Left hindlimb (tissue), 1 donor: ENCODE measurements around the gene MMP24.
"Not testable (repeated sequence)": the region's sequence is repeated elsewhere in the genome, so short reads cannot be mapped to it uniquely, and the experiment has no call there.

Experiments
- DNase-seq: peaks from one replicate; pipeline ENCODE4 v3.0.0-alpha.2; 2018

The MMP24 gene

GRCh38 chr20:35223941-35224340 is 2.5 kb upstream of the MMP24 start:
- DNase-seq: no peak

DNA sequence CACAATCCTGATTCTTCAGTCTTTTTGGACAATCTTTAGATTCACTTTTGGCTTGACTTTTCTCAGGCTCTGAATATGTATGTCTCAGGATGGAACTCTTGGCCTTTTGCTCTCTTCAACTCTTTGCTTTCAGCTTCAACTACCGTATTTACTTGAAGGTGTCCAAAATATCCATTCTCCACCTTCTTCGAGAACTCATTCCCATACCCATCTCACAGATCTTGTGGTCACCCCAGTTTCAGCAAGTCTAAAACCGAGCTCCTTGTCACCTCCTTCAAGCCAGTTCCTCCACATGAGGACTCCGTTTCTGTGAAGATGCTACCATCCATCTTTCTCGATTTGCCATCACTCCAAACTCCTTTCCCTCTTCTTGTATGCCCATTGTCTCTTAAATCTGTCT is 2.0 kb upstream of the MMP24 start:
- no peak for DNase-seq

DNA sequence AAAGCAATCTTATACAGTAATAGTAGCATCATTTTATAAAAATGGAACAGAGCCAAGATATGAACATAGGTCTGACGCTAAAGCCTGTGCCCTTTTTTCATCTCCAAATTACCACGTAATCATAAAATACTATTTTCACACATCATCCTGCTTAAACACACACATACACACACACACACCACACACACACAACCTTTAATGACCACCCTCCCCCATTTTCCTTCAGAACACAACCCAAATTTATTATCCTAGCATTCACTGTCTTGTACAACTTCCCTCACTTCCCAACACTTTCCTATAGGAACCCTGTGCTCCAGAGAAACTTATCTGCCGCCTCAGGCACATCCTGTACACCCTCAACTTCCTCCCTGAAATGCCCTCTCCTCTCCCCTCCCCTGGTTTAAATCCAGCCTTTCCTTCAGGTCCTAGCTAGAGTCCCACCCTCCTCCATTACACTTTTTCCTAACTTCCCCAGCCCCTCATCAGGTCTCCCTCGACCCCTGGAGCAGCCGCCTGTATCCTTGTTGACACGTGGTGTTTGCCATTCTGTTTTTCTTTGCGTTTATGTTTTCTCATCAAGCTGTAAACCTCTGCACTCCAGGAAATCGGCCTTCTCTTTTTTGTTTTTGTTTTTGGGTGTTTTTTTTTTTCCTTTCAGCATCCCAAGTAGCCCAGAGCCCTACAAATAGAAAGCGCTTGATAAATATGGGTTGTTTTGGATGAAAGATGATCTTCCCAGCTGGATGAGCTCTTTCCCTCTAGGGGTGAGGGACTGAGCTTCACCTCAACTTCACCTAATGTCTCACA is 968 bp upstream of the MMP24 start:
- no peak for DNase-seq

GRCh38 chr20:35226884-35227681 is 593 bp downstream of the MMP24 start:
- DNase-seq: peak; percentile 63

- DNase-seq: no peak
Observed at GRCh38 chr20:35232575-35232974, 6.1 kb downstream of the MMP24 start.

DNA sequence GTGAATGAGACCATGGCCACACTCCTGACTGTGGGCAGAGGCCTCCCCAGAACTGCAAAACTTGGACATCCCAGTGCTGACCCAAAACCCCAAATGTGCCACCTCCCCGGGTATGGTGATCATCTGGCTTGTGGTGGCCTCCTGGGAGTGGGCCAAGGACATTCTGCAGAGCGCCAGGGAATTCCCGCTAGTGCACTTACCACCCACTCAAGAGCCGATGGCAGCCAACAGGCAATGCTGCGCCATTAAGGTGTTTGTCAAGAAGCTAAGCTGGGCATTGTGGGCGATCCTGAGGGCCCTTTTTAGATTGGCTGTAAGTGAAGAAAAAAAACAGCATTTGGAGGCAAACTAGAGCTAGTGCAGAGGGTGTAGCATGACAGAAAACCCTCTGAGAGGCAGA is 9.4 kb downstream of the MMP24 start:
- DNase-seq: no peak

DNA sequence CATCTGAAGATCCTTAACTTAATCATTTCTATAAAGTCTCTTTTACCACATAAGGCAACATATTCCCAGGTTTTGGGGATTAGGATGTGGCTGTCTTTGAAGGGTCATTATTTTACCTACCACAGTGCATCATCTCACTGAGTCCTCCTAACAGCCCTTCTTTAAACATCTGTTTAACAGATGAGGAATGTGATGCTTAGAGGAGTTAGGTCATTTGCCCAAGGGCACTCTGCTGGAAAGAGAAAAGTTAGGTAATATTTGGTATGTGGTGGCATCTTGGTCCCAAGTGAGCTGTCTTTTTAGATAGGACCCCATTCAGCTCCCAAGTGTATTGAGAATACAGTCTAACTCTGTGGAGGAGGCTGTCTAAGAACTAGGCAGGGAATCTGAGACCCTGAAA is 11.0 kb downstream of the MMP24 start:
- no peak for DNase-seq

DNA sequence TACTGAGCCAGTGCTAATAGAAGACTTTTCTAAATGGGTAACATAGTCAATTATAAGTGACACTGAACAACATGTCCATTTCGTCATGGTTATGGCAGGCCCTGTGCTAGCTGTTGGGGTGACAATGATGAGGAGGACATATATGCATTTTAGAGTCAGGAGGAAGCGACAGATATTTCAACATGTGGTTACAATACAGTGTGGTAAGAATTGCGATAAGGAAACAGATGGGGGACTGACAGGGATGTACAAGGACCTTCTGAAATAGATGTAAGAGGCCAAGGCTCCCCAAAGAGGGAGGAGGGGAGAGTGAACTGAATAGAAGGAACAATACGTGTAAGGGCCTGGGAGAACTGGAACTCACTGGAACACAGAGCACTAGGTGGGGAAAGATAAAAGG is 11.7 kb downstream of the MMP24 start:
- DNase-seq: no peak

DNA sequence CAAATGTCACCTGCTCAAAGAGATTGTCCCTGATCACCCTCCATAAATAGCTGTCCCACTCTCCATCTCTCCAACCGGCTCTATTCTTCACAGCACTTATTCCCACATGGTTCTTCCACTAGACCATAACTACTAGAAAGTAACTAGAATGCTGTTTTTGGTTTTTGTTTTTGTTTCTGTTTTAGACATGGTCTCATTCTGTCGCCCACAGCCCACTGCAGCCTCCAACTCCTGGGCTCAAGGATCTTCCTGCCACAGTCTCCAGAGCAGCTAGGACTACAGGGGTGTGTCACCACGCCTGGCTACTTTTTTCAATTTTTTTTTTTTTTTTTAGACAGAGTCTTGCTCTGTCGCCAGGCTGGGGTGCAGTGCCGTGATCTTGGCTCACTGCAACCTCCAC is 12.2 kb downstream of the MMP24 start:
- DNase-seq: no peak

- DNase-seq: no peak
Observed at GRCh38 chr20:35240083-35240810, 13.8 kb downstream of the MMP24 start.

- no peak for DNase-seq
Observed at GRCh38 chr20:35240811-35241293, 14.4 kb downstream of the MMP24 start.

GRCh38 chr20:35243317-35243716 is 16.8 kb downstream of the MMP24 start:
- DNase-seq: no peak

DNA sequence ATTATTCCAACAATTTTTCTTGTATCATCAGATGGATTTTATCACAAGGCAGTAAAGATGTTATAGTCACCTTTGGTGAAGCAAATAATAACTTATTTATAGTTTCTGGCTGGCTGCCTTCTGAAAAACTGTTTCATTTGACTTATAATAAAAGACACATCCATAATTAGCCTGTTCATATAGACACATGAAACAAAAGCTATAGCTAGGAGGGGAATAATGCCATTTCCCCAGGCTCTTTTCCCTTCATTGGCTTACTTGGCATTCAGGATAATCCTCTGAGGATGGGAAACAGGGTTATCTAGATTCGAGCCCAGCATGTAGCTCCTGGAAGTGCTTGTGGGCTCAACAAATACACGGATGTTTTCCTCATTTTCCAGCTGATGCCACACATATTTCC is 17.5 kb downstream of the MMP24 start:
- DNase-seq: no peak

- DNase-seq: no peak
Observed at GRCh38 chr20:35246723-35247122, 20.2 kb downstream of the MMP24 start.

GRCh38 chr20:35248641-35249475 is 22.4 kb downstream of the MMP24 start:
- no peak for DNase-seq

DNA sequence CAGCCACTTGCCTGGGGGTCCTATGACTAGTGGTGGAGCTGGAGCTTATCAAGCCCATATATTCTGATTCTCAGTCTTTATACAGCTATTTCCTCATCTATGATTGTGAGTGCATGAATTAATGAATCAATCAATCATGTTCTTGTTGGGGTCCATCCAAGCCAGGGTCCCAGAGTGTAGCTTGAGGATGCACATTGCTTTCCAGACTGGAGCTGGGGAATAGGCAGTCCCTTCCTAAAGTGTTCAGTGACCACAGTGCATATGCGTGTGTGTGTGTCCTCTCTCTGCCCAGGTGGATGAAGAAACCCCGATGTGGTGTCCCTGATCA is 25.1 kb downstream of the MMP24 start:
- DNase-seq: no peak

- no peak for DNase-seq
Observed at GRCh38 chr20:35252037-35252461, 25.6 kb downstream of the MMP24 start.

GRCh38 chr20:35252598-35252997 is 26.1 kb downstream of the MMP24 start:
- DNase-seq: not testable (repeated sequence)

- DNase-seq: no peak
Observed at GRCh38 chr20:35253010-35253409, 26.5 kb downstream of the MMP24 start.

GRCh38 chr20:35254448-35254999 is 28.0 kb downstream of the MMP24 start:
- DNase-seq: no peak

- no peak for DNase-seq
Observed at GRCh38 chr20:35257175-35257909, 30.9 kb downstream of the MMP24 start.

- no peak for DNase-seq
Observed at GRCh38 chr20:35260426-35260825, 33.9 kb downstream of the MMP24 start.
